Fibroblast of pulmonary artery (primary cell): Measurements from ENCODE around the gene ERAS.
"Not testable (repeated sequence)": the region's sequence is repeated elsewhere in the genome, so short reads cannot be mapped to it uniquely, and the experiment has no call there.

ENCODE experiments used
- DNase-seq: peaks from one replicate; pipeline ENCODE4 v3.0.0-alpha.2; 2010; ENCODE audit warnings: low read depth
- H3K4me3 ChIP-seq: replicated peaks from 2 replicates; pipeline ENCODE4 v1.5.1; 2011; ENCODE audit warnings: low read depth, mild to moderate bottlenecking, control low read depth, low read length, moderate library complexity
- CTCF ChIP-seq: IDR thresholded peaks from 2 replicates; pipeline ENCODE4 v1.5.1; 2011; ENCODE audit warnings: mild to moderate bottlenecking, control low read depth, low read length, inconsistent platforms; ENCODE audit errors: missing control alignments

The ERAS gene

GRCh38 chrX:48806081-48806480 is 20.2 kb upstream of the ERAS start:
- TF ChIP-seq CTCF: no peak
- H3K4me3 ChIP-seq: no peak overlapping the region
- DNase-seq: no peak

- H3K4me3 ChIP-seq: no peak overlapping the region
- no peak for TF ChIP-seq CTCF
- no peak for DNase-seq
Observed at GRCh38 chrX:48813644-48814043, 12.7 kb upstream of the ERAS start.

- no peak for DNase-seq
- H3K4me3 ChIP-seq: no peak overlapping the region
- no peak for TF ChIP-seq CTCF
Observed at GRCh38 chrX:48814722-48815121, 11.6 kb upstream of the ERAS start.

GRCh38 chrX:48815266-48815665 is 11.0 kb upstream of the ERAS start:
- no peak for TF ChIP-seq CTCF
- no peak for DNase-seq
- H3K4me3 ChIP-seq: no peak overlapping the region

- no peak overlapping the region for H3K4me3 ChIP-seq
- DNase-seq: no peak
- TF ChIP-seq CTCF: no peak
Observed at GRCh38 chrX:48816014-48816810, 10.1 kb upstream of the ERAS start.

- TF ChIP-seq CTCF: no peak
- DNase-seq: no peak
- no peak overlapping the region for H3K4me3 ChIP-seq
Observed at GRCh38 chrX:48818098-48818497, 8.2 kb upstream of the ERAS start.

GRCh38 chrX:48818866-48819265 is 7.4 kb upstream of the ERAS start:
- H3K4me3 ChIP-seq: no peak overlapping the region
- TF ChIP-seq CTCF: no peak
- no peak for DNase-seq

GRCh38 chrX:48819394-48819793 is 6.9 kb upstream of the ERAS start:
- not testable (repeated sequence) for DNase-seq, H3K4me3 ChIP-seq
